Gastroesophageal sphincter (tissue), 2 donors: ENCODE data around the gene GRIK3.

Experiments used
- EP300 ChIP-seq: sonication (generic); formaldehyde crosslinking; IDR thresholded peaks from one replicate; pipeline ENCODE4 v1.6.1; 2017; ENCODE audit warnings: antibody characterized with exemption, mild to moderate bottlenecking
- POLR2A ChIP-seq, 2 donors: fragments of 450-650 bp; IDR thresholded peaks; one replicate each; pipeline ENCODE4 v1.6.1; 2017; ENCODE audit warnings: antibody characterized with exemption in 2 of 2, mild to moderate bottlenecking in 2 of 2, moderate library complexity in 1 of 2

GRCh38 chr1:36953061-36953460, 81.3 kb downstream of the GRIK3 start:
- TF ChIP-seq POLR2A (IDR thresholded peaks at IDR 0.05): no peak
- no peak for TF ChIP-seq EP300
